H9 (cell line): ENCODE measurements around the gene DDX28. TPM values are rescaled to one million over a fixed set of nuclear protein-coding genes. Genes with fewer than 3 reads are reported as not detected.

Source experiments
- DNase-seq: peaks from one replicate; pipeline ENCODE4 v3.0.0-alpha.2; 2017
- H2AFZ ChIP-seq: one replicate; pipeline ENCODE4 v1.6.1; 2013; ENCODE audit warnings: mild to moderate bottlenecking, low read length, control low read depth, moderate library complexity
- H2AK5ac ChIP-seq: 2 replicates; pipeline ENCODE4 v1.6.1; 2013; ENCODE audit warnings: low read length, control low read depth, mixed read lengths; ENCODE audit not compliant: insufficient read length
- H2BK120ac ChIP-seq: one replicate; pipeline ENCODE4 v1.6.1; 2013; ENCODE audit warnings: low read depth, mild to moderate bottlenecking, low read length, control low read depth, inconsistent platforms; ENCODE audit not compliant: poor library complexity, severe bottlenecking
- H2BK12ac ChIP-seq: 2 replicates; pipeline ENCODE4 v1.6.1; 2013; ENCODE audit warnings: low read length, control low read depth, mixed read lengths, low read depth; ENCODE audit not compliant: insufficient read length
- H2BK15ac ChIP-seq: 2 replicates; pipeline ENCODE4 v1.6.1; 2013; ENCODE audit warnings: low read depth, low read length, control low read depth
- H2BK20ac ChIP-seq: one replicate; pipeline ENCODE4 v1.6.1; 2013; ENCODE audit warnings: low read depth, mild to moderate bottlenecking, low read length, control low read depth, inconsistent platforms; ENCODE audit not compliant: poor library complexity, severe bottlenecking
- H2BK5ac ChIP-seq: 2 replicates; pipeline ENCODE4 v1.6.1; 2013; ENCODE audit warnings: low read length, control low read depth, mixed read lengths; ENCODE audit not compliant: insufficient read length
- H3K14ac ChIP-seq: 2 replicates; pipeline ENCODE4 v1.6.1; 2013; ENCODE audit warnings: low read length, control low read depth; ENCODE audit not compliant: insufficient read depth
- H3K18ac ChIP-seq: 2 replicates; pipeline ENCODE4 v1.6.1; 2013; ENCODE audit warnings: low read depth, mild to moderate bottlenecking, mixed read lengths, low read length, control low read depth; ENCODE audit not compliant: insufficient read length
- H3K23ac ChIP-seq: 2 replicates; pipeline ENCODE4 v1.6.1; 2013; ENCODE audit warnings: low read length, control low read depth, mixed read lengths, low read depth; ENCODE audit not compliant: insufficient read length
- H3K23me2 ChIP-seq: 2 replicates; pipeline ENCODE4 v1.6.1; 2013; ENCODE audit warnings: low read depth, mild to moderate bottlenecking, mixed read lengths, low read length, control low read depth; ENCODE audit not compliant: insufficient read length, poor library complexity, severe bottlenecking
- H3K27ac ChIP-seq: 2 replicates; pipeline ENCODE4 v1.5.1; 2013; ENCODE audit warnings: low read length, control low read depth, mixed read lengths, low read depth; ENCODE audit not compliant: insufficient read length
- H3K27me3 ChIP-seq: 2 replicates; pipeline ENCODE4 v1.6.1; 2013; ENCODE audit warnings: low read length, control low read depth, inconsistent platforms; ENCODE audit not compliant: insufficient read depth
- H3K4ac ChIP-seq: 2 replicates; pipeline ENCODE4 v1.6.1; 2013; ENCODE audit warnings: low read depth, mild to moderate bottlenecking, control low read depth, inconsistent platforms, low read length, moderate library complexity
- H3K4me1 ChIP-seq: 2 replicates; pipeline ENCODE4 v1.6.1; 2013; ENCODE audit warnings: low read length, control low read depth, inconsistent platforms; ENCODE audit not compliant: insufficient read depth
- H3K4me2 ChIP-seq: 2 replicates; pipeline ENCODE4 v1.6.1; 2013; ENCODE audit warnings: low read length, control low read depth, mixed read lengths; ENCODE audit not compliant: insufficient read length, insufficient read depth
- H3K56ac ChIP-seq: 2 replicates; pipeline ENCODE4 v1.6.1; 2013; ENCODE audit warnings: low read depth, mild to moderate bottlenecking, mixed read lengths, low read length, control low read depth; ENCODE audit not compliant: insufficient read length
- H3K79me1 ChIP-seq: 2 replicates; pipeline ENCODE4 v1.6.1; 2013; ENCODE audit warnings: low read depth, mild to moderate bottlenecking, moderate library complexity, low read length, control low read depth, inconsistent platforms; ENCODE audit not compliant: insufficient read depth, poor library complexity, severe bottlenecking
- H3K79me2 ChIP-seq: 2 replicates; pipeline ENCODE4 v1.6.1; 2013; ENCODE audit warnings: low read length, control low read depth, inconsistent platforms; ENCODE audit not compliant: insufficient read depth
- H3K9ac ChIP-seq: 2 replicates; pipeline ENCODE4 v1.6.1; 2013; ENCODE audit warnings: low read length, control low read depth, mixed read lengths; ENCODE audit not compliant: insufficient read length; ENCODE audit errors: extremely low read depth
- H3K9me3 ChIP-seq: one replicate; pipeline ENCODE4 v1.6.1; 2013; ENCODE audit warnings: low read depth, low read length, inconsistent platforms; ENCODE audit not compliant: control insufficient read depth
- H3T11ph ChIP-seq: one replicate; pipeline ENCODE4 v1.6.1; 2013; ENCODE audit warnings: mild to moderate bottlenecking, low read length, control low read depth, inconsistent platforms
- H4K20me1 ChIP-seq: one replicate; pipeline ENCODE4 v1.6.1; 2013; ENCODE audit not compliant: control insufficient read depth, insufficient read length, insufficient read depth
- H4K5ac ChIP-seq: 2 replicates; pipeline ENCODE4 v1.6.1; 2013; ENCODE audit warnings: low read depth, mild to moderate bottlenecking, mixed read lengths, low read length, control low read depth; ENCODE audit not compliant: insufficient read length
- H4K8ac ChIP-seq: replicated peaks from 2 replicates; pipeline ENCODE4 v1.6.1; 2013; ENCODE audit warnings: low read length, control low read depth, mixed read lengths, low read depth; ENCODE audit not compliant: insufficient read length
- H4K91ac ChIP-seq: 2 replicates; pipeline ENCODE4 v1.6.1; 2013; ENCODE audit warnings: low read depth, mild to moderate bottlenecking, moderate library complexity, mixed read lengths, low read length, control low read depth; ENCODE audit not compliant: insufficient read length
- H3K27ac Mint-ChIP-seq, 3 experiments: 2 replicates in 2 of 3; 3 replicates in 1 of 3; pipeline ENCODE4 v1.8.0; 2020 to 2021; ENCODE audit warnings: mixed read lengths in 3 of 3, mild to moderate bottlenecking in 1 of 3, moderate library complexity in 1 of 3
- H3K27me3 Mint-ChIP-seq: 2 replicates; pipeline ENCODE4 v1.8.0; 2021; ENCODE audit warnings: low read depth, mild to moderate bottlenecking, moderate library complexity, mixed read lengths
- H3K36me3 Mint-ChIP-seq, 3 experiments: 2 replicates in 2 of 3; 3 replicates in 1 of 3; pipeline ENCODE4 v1.8.0; 2020 to 2021; ENCODE audit warnings: low read depth in 3 of 3, mixed read lengths in 3 of 3; ENCODE audit not compliant: insufficient read depth in 1 of 3
- H3K4me1 Mint-ChIP-seq, 2 experiments: 2 replicates each; pipeline ENCODE4 v1.8.0; 2020; ENCODE audit warnings: mixed read lengths in 2 of 2
- H3K4me3 Mint-ChIP-seq, 2 experiments: 2 replicates in 1 of 2; 3 replicates in 1 of 2; pipeline ENCODE4 v1.8.0; 2020 to 2021; ENCODE audit warnings: mild to moderate bottlenecking in 2 of 2, mixed read lengths in 2 of 2, moderate library complexity in 1 of 2
- H3K9me3 Mint-ChIP-seq, 2 experiments: 2 replicates in 1 of 2; 3 replicates in 1 of 2; pipeline ENCODE4 v1.8.0; 2020; ENCODE audit warnings: mild to moderate bottlenecking in 2 of 2, mixed read lengths in 2 of 2, moderate library complexity in 1 of 2
- WGBS: extraction: QIAGEN DNeasy Blood & Tissue Kit; methylation state at CpG from one replicate; pipeline ENCODE4 v1.1.7; 2013; ENCODE audit warnings: missing lambda C conversion rate, low lambda C conversion rate, mixed read lengths; ENCODE audit not compliant: insufficient read length; ENCODE audit errors: extremely low coverage; 5-methylcytosine and 5-hydroxymethylcytosine counted together
- total RNA-seq: library from RNA; stranded (reverse); gene quantifications from 2 replicates; pipeline ENCODE4 v1.2.1, GENCODE V29; 2021
- TF ChIP-seq, protein P1 (sequence below): fragments of 200-600 bp; sonication (generic); conservative IDR thresholded peaks from 3 replicates; pipeline ENCODE4 v1.8.0; 2021; ENCODE audit warnings: antibody characterized with exemption, mild to moderate bottlenecking

DDX28 gene
- total RNA-seq, 1 experiment from 2014 or later, result 22.9 TPM

DNA sequence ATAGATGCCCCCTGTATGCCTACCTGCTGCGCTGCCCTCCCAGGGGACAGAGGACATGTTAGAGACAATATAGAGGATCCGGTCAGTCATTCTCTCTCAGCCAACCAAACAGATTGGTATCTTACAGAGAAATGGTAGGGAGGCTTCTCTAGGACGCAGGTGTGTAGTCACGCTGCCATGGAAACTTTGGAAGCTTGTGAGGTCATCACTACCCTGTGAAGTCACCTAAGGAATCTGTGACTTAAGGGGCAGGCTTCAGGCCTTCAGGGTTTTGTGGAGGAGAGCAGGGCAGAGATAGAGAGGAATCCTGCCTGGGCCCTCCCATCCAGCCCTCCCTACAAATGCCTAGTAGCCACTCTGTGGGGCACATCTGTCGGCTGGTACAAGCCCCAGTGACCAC lies 7.4 kb downstream of the DDX28 start, which contains the start of gene DPEP2NB:
TSS of gene DPEP2NB (minus strand) at position 231 of the 400 bp plus-strand sequence. CDS start at position 90, 141 bp downstream.
- Histone ChIP-seq H3K56ac (no peak within 1 kb of the TSS), H4K8ac (no peak within 1 kb of the TSS), H3K23me2 (no peaks in the 10 kb centered on the region), H2BK20ac (no peak within 1 kb of the TSS), H2BK12ac (no peak within 1 kb of the TSS), H3K4ac (no peak within 1 kb of the TSS), H4K5ac (no peak within 1 kb of the TSS), H2BK120ac (no peak within 1 kb of the TSS), H3T11ph (no peak within 1 kb of the TSS), H3K9ac (no peak within 1 kb of the TSS), H3K79me1 (no peaks in the 10 kb centered on the region), H3K4me1 (no peaks in the 10 kb centered on the region), H3K9me3 (no peaks in the 10 kb centered on the region), H2BK15ac (no peak within 1 kb of the TSS), H3K4me2 (no peak within 1 kb of the TSS), H3K27ac (no peak within 1 kb of the TSS), H4K91ac (no peak within 1 kb of the TSS), H3K18ac (no peak within 1 kb of the TSS), H3K79me2 (no peaks in the 10 kb centered on the region), H3K23ac (no peak within 1 kb of the TSS), H3K27me3 (no peaks in the 10 kb centered on the region), H2BK5ac (no peak within 1 kb of the TSS), H2AK5ac (no peak within 1 kb of the TSS), H3K14ac (no peak within 1 kb of the TSS), H2AFZ (no peak within 1 kb of the TSS), H4K20me1 (no peaks in the 10 kb centered on the region)
- Mint-ChIP-seq H3K27ac (peak within 1 kb of the TSS in 1 of 3 experiments; percentile 73; a peak in 2 of 7 replicates), H3K4me3 (no peak within 1 kb of the TSS), H3K4me1 (peaks cover 0 to 2% of the 10 kb centered on the region in 2 experiments; a peak in 1 of 4 replicates), H3K9me3 (no peaks in the 10 kb centered on the region), H3K36me3 (peaks cover 0 to under 1% (median 0%) of the 10 kb centered on the region in 3 experiments; a peak in 1 of 7 replicates), H3K27me3 (peaks cover 6% of the 10 kb centered on the region)
- no peak for DNase-seq
- no CpG with 5 or more reads among the region's 5 CpGs for WGBS
- TF ChIP-seq, protein P1, sequence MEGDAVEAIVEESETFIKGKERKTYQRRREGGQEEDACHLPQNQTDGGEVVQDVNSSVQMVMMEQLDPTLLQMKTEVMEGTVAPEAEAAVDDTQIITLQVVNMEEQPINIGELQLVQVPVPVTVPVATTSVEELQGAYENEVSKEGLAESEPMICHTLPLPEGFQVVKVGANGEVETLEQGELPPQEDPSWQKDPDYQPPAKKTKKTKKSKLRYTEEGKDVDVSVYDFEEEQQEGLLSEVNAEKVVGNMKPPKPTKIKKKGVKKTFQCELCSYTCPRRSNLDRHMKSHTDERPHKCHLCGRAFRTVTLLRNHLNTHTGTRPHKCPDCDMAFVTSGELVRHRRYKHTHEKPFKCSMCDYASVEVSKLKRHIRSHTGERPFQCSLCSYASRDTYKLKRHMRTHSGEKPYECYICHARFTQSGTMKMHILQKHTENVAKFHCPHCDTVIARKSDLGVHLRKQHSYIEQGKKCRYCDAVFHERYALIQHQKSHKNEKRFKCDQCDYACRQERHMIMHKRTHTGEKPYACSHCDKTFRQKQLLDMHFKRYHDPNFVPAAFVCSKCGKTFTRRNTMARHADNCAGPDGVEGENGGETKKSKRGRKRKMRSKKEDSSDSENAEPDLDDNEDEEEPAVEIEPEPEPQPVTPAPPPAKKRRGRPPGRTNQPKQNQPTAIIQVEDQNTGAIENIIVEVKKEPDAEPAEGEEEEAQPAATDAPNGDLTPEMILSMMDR, result no peak
